ENCODE data around the gene COX8A. TPM values are rescaled to one million over a fixed set of nuclear protein-coding genes. Genes with fewer than 3 reads are reported as not detected.

The COX8A gene
- total and polyA plus RNA-seq, 9 of the 15 experiments (the other 6 are each of a cell fraction or from before 2014, with no cell fraction given): 274 to 1,206 (median 526) TPM

- TF ChIP-seq OTX1 (CRISPR knock-in tag; IDR thresholded peaks at IDR 0.05) (no peak), YY1 (IDR thresholded peaks at IDR 0.05; ENCODE audit: borderline replicate concordance in 1 of 3, control insufficient read depth in 1 of 3, extremely low read depth in 1 of 3, insufficient read depth in 3 of 3, insufficient read length in 1 of 3, insufficient replicate concordance in 2 of 3, low read depth in 1 of 3, low read length in 2 of 3) (no peak), CCAR2 (IDR thresholded peaks at IDR 0.05; ENCODE audit: low read depth, low read length) (no peak), SRSF1 (IDR thresholded peaks at IDR 0.05; ENCODE audit: low read depth, low read length) (no peak), TAF9B (IDR thresholded peaks at IDR 0.05; ENCODE audit: partially characterized antibody) (no peak), ZNF408 (CRISPR knock-in tag; IDR thresholded peaks at IDR 0.05; ENCODE audit: low read depth) (no peak), HMGN3 (IDR thresholded peaks at IDR 0.05; ENCODE audit: borderline replicate concordance, extremely low read depth, insufficient read length, low read depth, low read length) (no peak), BRD9 (IDR thresholded peaks at IDR 0.05; ENCODE audit: low read depth, partially characterized antibody) (no peak), SREBF1 (IDR thresholded peaks at IDR 0.05; ENCODE audit: borderline replicate concordance, low read depth, low read length) (no peak), PHF21A (IDR thresholded peaks at IDR 0.05; ENCODE audit: borderline replicate concordance, low read depth) (0 out of 2 replicates have a peak, but pooled peaks have one; percentile 14), GATAD2A (IDR thresholded peaks at IDR 0.05) (0 out of 2 replicates have a peak, but pooled peaks have one; percentile 29), ETV1 (tag; conservative IDR thresholded peaks at IDR 0.05; ENCODE audit: low read depth) (no peak), ZBTB1 (CRISPR knock-in tag; IDR thresholded peaks at IDR 0.05; ENCODE audit: borderline replicate concordance, low read depth) (no peak)
These were observed 28.8 kb upstream of the COX8A start (continued) for GRCh38 chr11:63945477-63946163.

All from K562 (cell line).